GM23248 (cell line): ENCODE data around the gene GHRL.

Experiments used
- EZH2 ChIP-seq: fragments of 200-600 bp; sonication (generic); IDR thresholded peaks from 2 replicates; pipeline ENCODE4 v1.6.1; 2018; ENCODE audit warnings: antibody characterized with exemption, mild to moderate bottlenecking; ENCODE audit not compliant: insufficient read depth, poor library complexity, severe bottlenecking
- EZH2phosphoT487 ChIP-seq: fragments of 200-600 bp; sonication (generic); IDR thresholded peaks from 2 replicates; pipeline ENCODE4 v1.6.1; 2018; ENCODE audit warnings: antibody characterized with exemption, moderate library complexity, mild to moderate bottlenecking, low read depth; ENCODE audit not compliant: insufficient read depth

GRCh38 chr3:10263646-10264363, 28.9 kb downstream of the GHRL start:
- TF ChIP-seq EZH2phosphoT487 (no peak), EZH2 (no peak)
